HCT116 (cell line): Measurements from ENCODE around the gene ADAMTSL2. TPM values are rescaled to one million over a fixed set of nuclear protein-coding genes. Genes with fewer than 3 reads are reported as not detected.

Experiments
- ATAC-seq: fragments of 200-7000 bp; cut with Tn5 transposase; 2 replicates; pipeline ENCODE4 v1.9.1; 2020; ENCODE audit warnings: mild to moderate bottlenecking, moderate library complexity
- BruUV-seq: library from RNA; stranded (reverse); fragments of 400-500 nt; replicated peaks from 2 replicates; lab custom pipeline; 2021; lab: Mats Ljungman, UMichigan
- CTCF ChIA-PET: fragments of 300-600 bp; sonication (Branson Sonifier 250); formaldehyde crosslinking; loops from one replicate; lab custom pipeline; 2021; ENCODE audit warnings: antibody characterized with exemption; lab: Charles Lee
- POLR2A ChIA-PET: fragments of 300-600, 350-600 bp; sonication (Branson Sonifier 250); formaldehyde crosslinking; loops from one replicate; lab custom pipeline; 2021; ENCODE audit warnings: antibody characterized with exemption; lab: Charles Lee
- RAD21 ChIA-PET, 2 experiments: fragments of 300-600 bp; sonication (Branson Sonifier 250); formaldehyde crosslinking; loops; one replicate each; lab custom pipeline; 2023; ENCODE audit warnings: low total read pairs in 2 of 2; ENCODE audit not compliant: uncharacterized antibody in 2 of 2, unreplicated experiment in 2 of 2, low non-redundant PET in 1 of 2; lab: Charles Lee
- DNase-seq: peaks from one replicate; pipeline ENCODE4 v3.0.0-alpha.2; 2010; ENCODE audit warnings: low read depth, low spot score
- H2AFZ ChIP-seq: fragments of 200-600 bp; shearing (Covaris generic), sonication (generic); 2 replicates; pipeline ENCODE4 v1.6.1; 2017; ENCODE audit warnings: low read depth, mixed run types, mixed read lengths, antibody characterized with exemption, low read length; ENCODE audit not compliant: poor library complexity, severe bottlenecking
- H3K27ac ChIP-seq: 2 replicates; pipeline ENCODE4 v1.5.1; 2012; ENCODE audit warnings: low read depth, low read length
- H3K27me3 ChIP-seq: fragments of 200-600 bp; sonication (generic); 2 replicates; pipeline ENCODE4 v1.6.1; 2016; ENCODE audit warnings: mixed run types, low read length, mixed read lengths; ENCODE audit not compliant: insufficient read depth
- H3K36me3 ChIP-seq, 2 experiments: fragments of 200-500 bp in 1 of 2; fragments of 200-600 bp in 1 of 2; sonication (Bioruptor generic) in 1 of 2; sonication (generic) in 1 of 2; 2 replicates each; pipeline versions ENCODE4 v1.5.1 to v1.6.1; 2014 to 2016; ENCODE audit warnings: low read length in 2 of 2, inconsistent platforms in 1 of 2, mixed read lengths in 1 of 2, mixed run types in 1 of 2; ENCODE audit not compliant: insufficient read depth in 2 of 2, control insufficient read depth in 1 of 2
- H3K4me1 ChIP-seq, 2 experiments: fragments of 200-600 bp in 1 of 2; sonication (generic) in 1 of 2; 2 replicates each; pipeline versions ENCODE4 v1.5.1 to v1.6.1; 2012 to 2017; ENCODE audit warnings: low read length in 2 of 2, inconsistent platforms in 1 of 2, mild to moderate bottlenecking in 1 of 2, mixed read lengths in 1 of 2, mixed run types in 1 of 2, moderate library complexity in 1 of 2; ENCODE audit not compliant: insufficient read depth in 2 of 2, control insufficient read depth in 1 of 2
- H3K4me2 ChIP-seq: fragments of 200-600 bp; sonication (generic); 2 replicates; pipeline ENCODE4 v1.6.1; 2017; ENCODE audit warnings: mixed run types, low read length, mixed read lengths
- H3K4me3 ChIP-seq, 2 experiments: fragments of 200-600 bp in 1 of 2; sonication (generic) in 1 of 2; replicated peaks in 1 of 2; 2 replicates each; pipeline ENCODE4 v1.5.1; 2011 to 2016; ENCODE audit warnings: low read length in 2 of 2, control low read depth in 1 of 2, low read depth in 1 of 2, mild to moderate bottlenecking in 1 of 2, mixed read lengths in 1 of 2, mixed run types in 1 of 2
- H3K79me2 ChIP-seq: fragments of 200-600 bp; sonication (generic); 2 replicates; pipeline ENCODE4 v1.6.1; 2017; ENCODE audit warnings: mild to moderate bottlenecking, mixed run types, low read length, moderate library complexity, mixed read lengths; ENCODE audit not compliant: insufficient read depth
- H3K9ac ChIP-seq: fragments of 200-600 bp; sonication (generic); 2 replicates; pipeline ENCODE4 v1.6.1; 2016; ENCODE audit warnings: low read length, mixed read lengths
- H3K9me2 ChIP-seq: fragments of 200-600 bp; sonication (generic), shearing (Covaris generic); 2 replicates; pipeline ENCODE4 v1.6.1; 2017; ENCODE audit warnings: mixed run types, mild to moderate bottlenecking, moderate library complexity; ENCODE audit not compliant: insufficient read depth
- H3K9me3 ChIP-seq, 2 experiments: fragments of 200-500 bp in 1 of 2; fragments of 200-600 bp in 1 of 2; sonication (Bioruptor generic) in 1 of 2; sonication (generic) in 1 of 2; 2 replicates each; pipeline ENCODE4 v1.6.1; 2014 to 2017; ENCODE audit warnings: low read length in 2 of 2, mixed read lengths in 2 of 2, inconsistent platforms in 1 of 2, low read depth in 1 of 2, mild to moderate bottlenecking in 1 of 2, mixed run types in 1 of 2, moderate library complexity in 1 of 2; ENCODE audit not compliant: control insufficient read depth in 1 of 2, insufficient read depth in 1 of 2
- H4K20me1 ChIP-seq: fragments of 200-600 bp; sonication (generic), shearing (Covaris generic); 2 replicates; pipeline ENCODE4 v1.6.1; 2017; ENCODE audit warnings: mixed run types, mild to moderate bottlenecking, moderate library complexity; ENCODE audit not compliant: insufficient read depth
- ATF3 ChIP-seq: IDR thresholded peaks from 2 replicates; pipeline ENCODE4 v1.6.1; 2012
- CTCF ChIP-seq, 3 experiments: fragments of 200-600 bp in 1 of 3; sonication (generic) in 1 of 3; IDR thresholded peaks in 2 of 3; conservative IDR thresholded peaks in 1 of 3; 2 replicates each; pipeline ENCODE4 v1.5.1; 2012 to 2017; ENCODE audit warnings: low read depth in 2 of 3, low read length in 2 of 3, antibody characterized with exemption in 1 of 3, borderline replicate concordance in 1 of 3, control low read depth in 1 of 3, mild to moderate bottlenecking in 1 of 3, mixed read lengths in 1 of 3, mixed run types in 1 of 3, moderate library complexity in 1 of 3; ENCODE audit not compliant: insufficient read depth in 1 of 3
- EGR1 ChIP-seq: IDR thresholded peaks from 2 replicates; pipeline ENCODE4 v1.6.1; 2012; ENCODE audit warnings: low read depth
- EZH2phosphoT487 ChIP-seq: fragments of 200-600 bp; IDR thresholded peaks from 2 replicates; pipeline ENCODE4 v1.6.1; 2018; ENCODE audit warnings: antibody characterized with exemption, borderline replicate concordance
- JUND ChIP-seq: IDR thresholded peaks from 2 replicates; pipeline ENCODE4 v1.6.1; 2012
- POLR2A ChIP-seq: IDR thresholded peaks from 2 replicates; pipeline ENCODE4 v1.7.0; 2011; ENCODE audit warnings: borderline replicate concordance; ENCODE audit not compliant: insufficient read depth, insufficient read length; ENCODE audit errors: extremely low read depth
- REST ChIP-seq: IDR thresholded peaks from 2 replicates; pipeline ENCODE4 v1.6.1; 2012; ENCODE audit warnings: low read depth
- intact Hi-C: fragments of 100-400 bp; cut with micrococcal nuclease; formaldehyde crosslinking; loops from 2 replicates; pipeline ENCODE4 v1.10.0; 2022
- total RNA-seq: library from RNA; stranded (reverse); gene quantifications from one replicate; pipeline ENCODE4 v1.2.1, GENCODE V29; 2021; ENCODE audit not compliant: unreplicated experiment

ADAMTSL2 gene
- total RNA-seq, 1 experiment from 2014 or later, result not detected

DNA sequence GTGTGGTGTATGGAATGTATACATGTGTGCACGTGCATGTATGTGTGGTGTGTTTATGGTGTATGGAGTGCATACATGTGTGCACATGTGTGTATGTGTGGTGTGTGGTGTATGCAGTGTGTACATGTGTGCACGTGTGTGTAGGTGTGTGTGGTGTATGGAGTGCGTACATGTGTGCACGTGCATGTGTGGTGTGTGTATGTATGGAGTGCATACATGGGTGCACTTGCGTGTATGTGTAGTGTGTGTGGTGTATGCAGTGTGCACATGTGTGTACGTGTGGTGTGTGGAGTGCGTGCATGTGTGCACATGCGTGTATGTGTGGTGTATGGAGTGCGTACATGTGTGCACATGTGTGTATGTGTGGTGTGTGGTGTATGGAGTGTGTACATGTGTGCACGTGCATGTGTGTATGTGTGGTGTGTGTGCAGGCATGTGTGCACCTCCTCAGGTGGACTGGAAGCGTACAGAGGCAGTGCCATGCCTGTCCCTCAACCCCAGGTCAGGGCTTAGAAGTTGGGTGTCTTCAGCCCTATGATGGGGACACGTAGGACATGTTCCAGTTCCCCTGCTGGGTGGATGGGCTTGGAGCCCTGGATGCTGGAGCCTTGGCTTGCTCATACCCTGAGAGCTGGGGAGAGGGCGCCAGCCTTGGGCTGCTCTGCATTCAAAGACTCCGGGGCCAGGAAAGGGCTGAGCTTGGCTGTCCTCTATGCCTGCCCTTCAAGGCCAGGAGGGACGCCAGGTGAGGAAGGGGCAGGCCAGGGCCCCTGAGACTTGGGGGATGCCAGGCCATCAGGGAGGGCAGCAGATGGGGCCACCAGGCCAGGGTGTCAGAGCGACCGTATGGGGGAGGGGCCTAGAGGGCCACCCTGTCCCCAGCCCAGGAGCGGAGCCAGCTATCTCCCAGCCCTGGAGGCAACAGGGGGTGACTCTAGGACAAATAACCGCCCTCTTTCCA lies 22.0 kb upstream of the ADAMTSL2 start:
- Histone ChIP-seq H3K36me3 (no peaks in the 10 kb centered on the region), H3K27me3 (no peaks in the 10 kb centered on the region), H3K9ac (no peak overlapping the region), H3K4me3 (no peak overlapping the region), H3K79me2 (no peaks in the 10 kb centered on the region), H2AFZ (no peak overlapping the region), H3K4me2 (no peak overlapping the region), H3K9me2 (no peaks in the 10 kb centered on the region), H3K27ac (no peak overlapping the region; the same call in 1 of the 2 replicates), H4K20me1 (no peaks in the 10 kb centered on the region), H3K4me1 (peaks cover 6 to 10% of the 10 kb centered on the region in 2 experiments; a peak in 3 of 4 replicates), H3K9me3 (no peaks in the 10 kb centered on the region)
- RAD21 ChIA-PET, result no interaction called here
- POLR2A ChIA-PET, result no interaction called here
- CTCF ChIA-PET, result no interaction called here
- intact Hi-C loops, result no loop called here
- ATAC-seq (no peak), DNase-seq (no peak)
- no TSS peak for BruUV-seq
- no peak for TF ChIP-seq EGR1
- TF ChIP-seq EZH2phosphoT487, result no peak
- no peak for TF ChIP-seq REST
- TF ChIP-seq CTCF (IDR thresholded peaks at IDR 0.05 in 2 of 3, conservative IDR thresholded peaks at IDR 0.05 in 1 of 3; ENCODE audit: borderline replicate concordance in 1 of 3, insufficient read depth in 1 of 3, low read depth in 2 of 3, low read length in 2 of 3), result no peak
- no peak for TF ChIP-seq ATF3
- TF ChIP-seq POLR2A, result no peak
- TF ChIP-seq JUND, result no peak
